Fibroblast of villous mesenchyme (primary cell): ENCODE measurements around the gene FASN. TPM values are rescaled to one million over a fixed set of nuclear protein-coding genes. Genes with fewer than 3 reads are reported as not detected.

Experiments
- DNase-seq: peaks from one replicate; pipeline ENCODE4 v3.0.0-alpha.2; 2010; ENCODE audit warnings: low read depth
- H3K4me3 ChIP-seq: 2 replicates; pipeline ENCODE4 v1.5.1; 2011; ENCODE audit warnings: low read depth, mild to moderate bottlenecking, low read length
- total RNA-seq: library from RNA; depleted of rRNA; stranded (reverse); fragments of >200 nt; gene quantifications from 2 replicates; pipeline ENCODE4 v1.2.3, GENCODE V29; 2012
- TF ChIP-seq, protein P1 (sequence below): IDR thresholded peaks from 2 replicates; pipeline ENCODE4 v1.5.1; 2012; ENCODE audit warnings: low read depth, mild to moderate bottlenecking, low read length; ENCODE audit not compliant: insufficient read depth

Gene FASN
- total RNA-seq, 1 donor = 274 TPM

DNA sequence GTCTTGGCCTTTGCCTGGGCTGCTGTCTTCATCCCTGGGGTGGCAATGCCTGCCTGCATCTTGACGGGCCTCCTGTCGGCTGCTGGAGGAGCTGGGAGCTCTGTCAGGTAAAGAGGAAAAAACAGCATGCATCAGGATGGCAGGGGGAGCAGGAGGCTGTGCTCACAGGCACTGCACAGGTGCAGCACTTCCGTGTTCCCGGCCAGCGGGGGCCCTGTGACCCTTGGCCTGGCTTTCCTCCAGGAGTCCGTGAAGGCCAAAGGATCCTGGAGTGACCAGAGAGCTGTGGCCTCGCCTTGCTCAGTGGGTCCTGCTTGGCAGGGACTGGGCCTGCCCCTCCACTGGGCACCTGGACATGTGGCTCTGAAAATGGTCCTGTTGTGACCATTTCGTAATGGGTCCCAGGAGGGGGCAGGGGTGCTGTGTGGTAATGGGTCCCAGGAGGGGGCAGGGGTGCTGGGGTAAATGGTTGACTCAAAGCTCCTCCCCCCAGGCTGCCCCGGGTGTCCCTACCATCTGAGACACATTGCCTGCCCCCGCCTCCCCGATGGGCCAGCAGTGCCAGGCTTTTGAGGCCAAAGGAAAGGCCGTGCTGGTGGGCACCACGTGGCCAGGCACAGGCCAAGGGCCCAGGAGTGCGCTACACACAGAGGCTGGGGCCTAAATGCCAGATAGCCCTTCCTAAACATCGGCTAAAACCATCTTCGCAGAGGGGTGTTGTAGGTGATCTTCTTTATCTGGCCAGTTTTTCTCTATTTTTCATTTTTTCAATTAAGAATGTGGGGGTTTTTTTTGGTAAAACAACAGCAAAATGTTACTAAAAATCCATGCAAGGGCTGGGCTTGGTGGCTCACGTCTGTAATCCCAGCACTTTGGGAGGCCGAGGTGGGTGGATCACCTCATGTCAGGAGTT, 4.0 kb upstream of the FASN start:
- H3K4me3 ChIP-seq = no peak overlapping the region
- TF ChIP-seq, protein P1, sequence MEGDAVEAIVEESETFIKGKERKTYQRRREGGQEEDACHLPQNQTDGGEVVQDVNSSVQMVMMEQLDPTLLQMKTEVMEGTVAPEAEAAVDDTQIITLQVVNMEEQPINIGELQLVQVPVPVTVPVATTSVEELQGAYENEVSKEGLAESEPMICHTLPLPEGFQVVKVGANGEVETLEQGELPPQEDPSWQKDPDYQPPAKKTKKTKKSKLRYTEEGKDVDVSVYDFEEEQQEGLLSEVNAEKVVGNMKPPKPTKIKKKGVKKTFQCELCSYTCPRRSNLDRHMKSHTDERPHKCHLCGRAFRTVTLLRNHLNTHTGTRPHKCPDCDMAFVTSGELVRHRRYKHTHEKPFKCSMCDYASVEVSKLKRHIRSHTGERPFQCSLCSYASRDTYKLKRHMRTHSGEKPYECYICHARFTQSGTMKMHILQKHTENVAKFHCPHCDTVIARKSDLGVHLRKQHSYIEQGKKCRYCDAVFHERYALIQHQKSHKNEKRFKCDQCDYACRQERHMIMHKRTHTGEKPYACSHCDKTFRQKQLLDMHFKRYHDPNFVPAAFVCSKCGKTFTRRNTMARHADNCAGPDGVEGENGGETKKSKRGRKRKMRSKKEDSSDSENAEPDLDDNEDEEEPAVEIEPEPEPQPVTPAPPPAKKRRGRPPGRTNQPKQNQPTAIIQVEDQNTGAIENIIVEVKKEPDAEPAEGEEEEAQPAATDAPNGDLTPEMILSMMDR = no peak
- no peak for DNase-seq

DNA sequence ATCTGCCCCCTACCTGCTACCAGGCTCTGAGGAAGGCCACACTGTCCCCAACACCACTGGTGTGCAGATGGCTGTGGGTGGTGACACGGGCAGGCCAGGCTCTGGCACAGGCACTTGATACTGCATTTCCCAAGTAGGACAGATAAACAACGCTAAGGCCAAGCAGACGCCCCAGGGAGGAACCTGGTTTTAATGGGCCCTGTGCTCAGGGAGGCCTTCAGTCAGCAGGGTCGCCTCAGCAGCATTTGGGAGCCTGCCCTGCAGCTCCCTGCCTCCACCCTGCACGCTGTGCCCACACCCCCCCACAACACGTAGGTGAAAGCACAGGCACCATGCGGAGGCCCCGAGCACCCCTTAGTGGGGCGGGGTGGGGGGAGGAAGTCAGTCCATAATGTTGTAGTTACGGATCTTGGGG, 3.3 kb upstream of the FASN start:
- DNase-seq = no peak
- TF ChIP-seq, protein P1 = no peak
- no peak overlapping the region for H3K4me3 ChIP-seq

DNA sequence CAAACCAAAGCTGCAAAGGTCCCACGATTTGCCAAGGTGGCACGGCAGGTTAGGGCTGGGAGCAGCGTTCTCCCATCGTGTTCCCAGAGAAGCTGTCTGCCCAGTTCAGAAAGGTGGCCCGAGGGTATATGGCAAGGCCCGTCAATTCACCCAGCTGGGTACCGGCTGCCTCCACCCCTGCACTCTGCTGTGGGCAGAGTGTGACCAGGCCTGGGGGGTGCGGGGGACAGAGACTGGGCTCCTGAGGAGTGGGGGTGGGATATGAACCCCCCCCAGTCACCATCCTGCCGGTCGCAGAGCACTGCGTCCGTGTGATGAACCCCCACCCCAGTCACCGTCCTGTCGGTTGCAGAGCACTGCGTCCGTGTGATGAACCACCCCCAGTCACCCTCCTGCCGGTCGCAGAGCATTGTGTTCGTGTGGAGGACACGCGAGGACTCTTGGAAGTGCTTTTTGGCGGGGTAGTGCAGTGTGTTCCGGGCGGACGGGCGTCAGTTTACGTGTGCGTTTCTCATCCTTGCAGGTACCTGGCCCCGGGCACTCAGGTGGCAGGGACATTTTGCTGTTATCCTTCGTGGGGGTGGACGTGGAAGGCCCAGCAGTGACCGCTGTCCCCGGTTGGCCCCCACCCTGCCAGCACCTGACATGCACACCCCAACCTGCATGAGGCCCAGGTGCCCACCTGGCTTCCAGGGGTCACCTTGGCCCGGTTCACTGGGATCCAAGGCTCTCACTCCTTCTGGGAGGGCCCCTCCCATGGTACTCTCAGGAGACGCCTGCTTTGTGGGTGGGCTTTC, 2.7 kb upstream of the FASN start:
- H3K4me3 ChIP-seq = no peak overlapping the region
- no peak for DNase-seq

DNA sequence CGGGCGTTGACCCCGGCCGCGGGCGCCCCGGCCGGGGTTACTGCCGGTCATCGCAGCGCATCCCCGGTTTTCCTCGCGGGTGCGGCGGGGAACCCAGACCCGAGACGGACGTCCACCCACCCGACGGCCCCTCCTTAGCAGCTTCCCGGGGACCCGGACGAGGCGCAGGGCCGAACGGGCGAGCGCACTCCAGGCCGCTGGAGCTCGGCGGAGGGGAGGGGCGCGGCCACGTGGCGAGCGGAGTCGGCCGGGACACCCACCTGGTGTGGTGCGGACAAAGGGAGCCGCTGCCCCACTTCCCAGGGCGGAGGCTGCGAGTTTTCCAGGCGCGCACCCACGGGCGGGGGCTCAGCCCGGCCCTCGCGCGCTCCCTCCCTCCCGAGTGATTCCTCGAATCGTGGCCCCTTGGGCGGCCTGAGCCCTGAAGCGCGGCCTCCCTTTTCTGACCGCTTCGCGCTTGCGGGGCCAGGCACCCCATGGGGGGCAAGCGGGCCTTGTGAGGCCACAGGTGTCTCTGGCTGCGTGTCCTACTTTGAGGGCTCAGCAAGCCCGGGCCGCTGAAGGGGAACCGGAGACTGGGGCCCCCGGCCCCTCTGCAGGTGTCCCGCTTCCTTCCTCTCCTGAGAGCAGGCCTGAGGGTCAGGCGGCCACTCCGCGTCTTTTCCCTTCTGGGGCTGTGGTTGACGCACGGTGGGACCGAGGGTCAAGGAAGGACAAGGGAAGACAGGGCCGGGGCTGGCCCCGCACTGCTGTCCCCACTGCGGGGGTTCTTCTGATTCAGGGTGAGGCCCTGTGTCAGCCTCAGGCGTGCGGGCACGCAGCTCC, 1.1 kb upstream of the FASN start:
- DNase-seq = no peak
- TF ChIP-seq, protein P1 = no peak
- peak overlapping the region; percentile 55 for H3K4me3 ChIP-seq

More for the DNA sequence above, 2.7 kb upstream of the FASN start:
- TF ChIP-seq, protein P1 = no peak

DNA sequence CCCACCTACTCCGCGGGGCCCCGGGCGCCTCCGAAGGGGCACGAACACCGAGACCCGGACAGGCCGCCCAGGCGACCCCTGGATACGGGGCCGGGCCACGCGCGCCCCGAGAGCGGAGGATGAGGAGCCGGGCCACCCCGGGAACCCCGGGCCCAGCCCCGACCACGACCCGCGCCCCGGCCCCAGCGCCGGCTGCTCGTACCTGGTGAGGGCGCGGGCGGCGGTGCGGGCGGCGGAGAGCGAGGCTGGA, 192 bp downstream of the FASN start:
- peak overlapping the region; percentile 72 for H3K4me3 ChIP-seq
- DNase-seq = no peak
- TF ChIP-seq, protein P1 = no peak

DNA sequence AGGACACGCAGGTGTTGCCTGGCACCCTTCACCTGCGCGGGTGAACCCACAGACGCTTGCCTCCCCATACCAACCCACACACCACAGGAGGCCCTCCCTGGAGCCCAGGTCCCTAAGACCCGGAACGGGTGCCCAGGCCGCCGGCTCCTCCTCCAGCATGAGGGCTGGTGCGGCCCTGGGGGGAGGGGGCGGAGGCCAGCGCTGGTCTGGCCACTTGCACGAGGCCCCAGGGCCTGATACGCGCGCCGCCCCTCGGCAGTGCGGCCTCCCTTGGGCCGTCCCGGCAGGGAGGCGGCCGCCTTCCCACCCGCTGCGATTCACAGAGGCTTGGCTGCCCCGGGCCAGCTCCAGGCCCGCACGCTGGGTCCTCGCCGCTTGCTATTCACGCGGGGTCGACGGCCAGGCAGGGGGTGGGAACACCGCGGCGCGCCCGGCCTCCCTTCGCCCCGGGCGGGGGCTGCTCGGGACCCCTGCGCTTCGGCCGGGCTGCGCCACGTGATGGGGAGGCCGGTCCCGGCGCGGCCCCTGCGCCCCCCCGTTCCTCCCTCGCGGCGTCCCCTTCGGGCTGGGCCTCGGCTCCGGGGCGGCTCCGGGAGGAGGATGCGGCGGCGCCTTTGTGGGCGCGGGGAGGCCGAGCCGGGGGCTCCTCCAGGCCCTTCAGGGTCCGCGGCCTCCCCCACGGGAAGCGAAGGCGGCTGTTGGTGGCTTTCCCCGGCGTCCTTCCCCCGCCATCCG, 685 bp downstream of the FASN start:
- H3K4me3 ChIP-seq = peak overlapping the region; percentile 72
- TF ChIP-seq, protein P1 = no peak
- DNase-seq = peak; percentile 71
